GM19035 (cell line): Measurements from ENCODE around the gene LMNB1.
"Not testable (repeated sequence)": the region's sequence is repeated elsewhere in the genome, so short reads cannot be mapped to it uniquely, and the experiment has no call there.

Experiments used
- ATAC-seq: cut with Tn5 transposase; IDR thresholded peaks from one replicate; pipeline ENCODE4 v1.9.1; 2021; ENCODE audit not compliant: unreplicated experiment

Gene LMNB1

GRCh38 chr5:126777975-126778674, 1.2 kb downstream of the LMNB1 start:
- ATAC-seq, result peak; percentile 64

GRCh38 chr5:126778675-126779403, 1.9 kb downstream of the LMNB1 start:
- peak; percentile 3 for ATAC-seq

GRCh38 chr5:126780165-126780827, 3.4 kb downstream of the LMNB1 start:
- no peak for ATAC-seq

GRCh38 chr5:126788409-126788808, 11.5 kb downstream of the LMNB1 start:
- ATAC-seq, result not testable (repeated sequence)

GRCh38 chr5:126793097-126793496, 16.2 kb downstream of the LMNB1 start:
- peak; percentile 10 for ATAC-seq

- not testable (repeated sequence) for ATAC-seq
These were observed 16.7 kb downstream of the LMNB1 start for GRCh38 chr5:126793648-126794047.

- ATAC-seq, result no peak
These were observed 17.4 kb downstream of the LMNB1 start for GRCh38 chr5:126794157-126794828.

- ATAC-seq, result no peak
These were observed 22.8 kb downstream of the LMNB1 start for GRCh38 chr5:126799780-126800179.

DNA sequence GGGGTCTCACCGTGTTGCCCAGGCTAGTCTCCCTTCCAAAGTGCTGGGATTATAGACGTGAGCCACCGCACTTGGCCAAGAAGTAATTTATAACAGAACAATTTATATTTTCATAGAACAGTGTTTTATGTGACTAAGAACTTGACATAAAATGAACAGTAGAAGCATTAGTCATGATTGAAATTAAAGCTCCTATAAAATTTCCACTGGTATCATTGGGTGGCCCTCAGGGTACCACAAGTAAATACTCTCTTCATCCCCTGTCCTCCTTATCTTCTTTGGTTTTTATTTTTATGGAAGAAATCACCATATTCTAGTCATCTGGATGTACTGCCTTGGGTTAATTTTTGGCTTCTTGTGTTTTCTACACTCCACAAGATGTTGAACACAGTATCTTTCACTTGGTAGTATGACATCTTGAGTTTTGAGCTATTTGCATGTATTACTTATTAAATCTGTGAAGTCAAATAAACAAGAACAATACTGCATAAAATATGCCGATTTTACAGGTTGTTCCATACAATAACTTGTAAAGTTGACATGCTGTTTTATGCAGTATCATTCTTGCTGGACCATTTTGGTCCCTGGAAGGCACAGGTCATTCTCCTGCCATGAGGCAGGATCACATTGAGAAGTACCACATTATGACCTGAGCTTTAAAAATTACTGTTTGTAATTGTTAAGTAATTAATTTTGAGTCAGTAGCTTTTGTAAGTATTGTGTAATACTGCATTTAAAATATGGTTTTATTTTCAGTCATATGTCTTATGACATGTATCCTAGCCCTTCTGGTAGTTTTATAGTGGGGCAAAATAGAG, 24.4 kb downstream of the LMNB1 start:
- no peak for ATAC-seq

GRCh38 chr5:126801992-126802294, 25.0 kb downstream of the LMNB1 start:
- no peak for ATAC-seq

GRCh38 chr5:126805063-126805462, 28.1 kb downstream of the LMNB1 start:
- ATAC-seq, result no peak

- ATAC-seq, result no peak
These were observed 31.6 kb downstream of the LMNB1 start for GRCh38 chr5:126808521-126808988.

- no peak for ATAC-seq
These were observed 33.0 kb downstream of the LMNB1 start for GRCh38 chr5:126809916-126810315.

GRCh38 chr5:126810596-126811380, 33.9 kb downstream of the LMNB1 start:
- ATAC-seq, result no peak

GRCh38 chr5:126811515-126812198, 34.7 kb downstream of the LMNB1 start:
- peak; percentile 56 for ATAC-seq

GRCh38 chr5:126812199-126812570, 35.2 kb downstream of the LMNB1 start:
- no peak for ATAC-seq

DNA sequence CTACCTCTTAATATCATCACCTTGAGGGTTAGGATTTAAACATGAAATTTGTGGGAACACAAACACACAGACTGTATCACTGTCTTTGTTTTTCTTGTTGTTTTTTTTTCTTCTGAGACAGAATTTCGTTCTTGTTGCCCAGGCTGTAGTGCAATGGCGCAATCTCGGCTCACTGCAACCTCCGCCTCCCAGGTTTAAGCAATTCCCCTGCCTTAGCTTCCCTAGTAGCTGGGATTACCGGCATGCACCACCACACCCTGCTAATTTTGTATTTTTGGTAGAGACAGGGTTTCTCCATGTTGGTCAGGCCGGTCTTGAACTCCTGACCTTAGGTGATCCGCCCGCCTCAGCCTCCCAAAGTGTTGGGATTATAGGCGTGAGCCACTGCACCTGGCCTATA, 36.9 kb downstream of the LMNB1 start:
- not testable (repeated sequence) for ATAC-seq

DNA sequence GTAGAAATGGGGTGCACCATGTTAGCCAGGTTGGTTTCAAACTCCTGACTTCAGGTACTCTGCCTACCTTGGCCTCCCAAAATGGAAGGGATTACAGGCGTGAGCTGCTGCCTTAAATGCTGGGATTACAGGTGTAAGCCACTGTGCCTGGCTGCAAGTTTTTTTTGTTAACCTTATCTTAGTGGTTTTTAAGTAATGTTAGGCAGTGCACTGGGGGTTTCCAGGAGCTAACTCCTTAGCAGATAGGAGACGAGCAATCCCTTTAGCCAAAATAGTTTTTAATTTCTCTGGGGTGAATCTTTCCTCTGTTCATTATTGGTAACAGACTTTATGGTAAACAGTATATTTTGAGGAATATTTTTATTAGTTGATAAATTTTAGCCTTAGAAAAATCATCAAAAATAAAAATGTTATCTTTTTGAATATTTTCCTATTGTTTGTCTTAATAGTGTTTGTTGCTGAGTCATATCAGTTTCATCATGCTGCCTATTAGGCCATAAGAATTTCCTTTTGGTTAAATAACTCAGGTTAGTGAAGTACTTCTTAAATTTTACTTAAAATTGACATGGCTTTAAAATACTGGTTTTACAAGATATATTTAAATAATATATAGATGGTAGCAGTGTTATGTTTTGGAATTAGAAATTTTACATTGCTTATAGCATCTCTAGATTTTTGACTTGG, 37.9 kb downstream of the LMNB1 start:
- no peak for ATAC-seq

DNA sequence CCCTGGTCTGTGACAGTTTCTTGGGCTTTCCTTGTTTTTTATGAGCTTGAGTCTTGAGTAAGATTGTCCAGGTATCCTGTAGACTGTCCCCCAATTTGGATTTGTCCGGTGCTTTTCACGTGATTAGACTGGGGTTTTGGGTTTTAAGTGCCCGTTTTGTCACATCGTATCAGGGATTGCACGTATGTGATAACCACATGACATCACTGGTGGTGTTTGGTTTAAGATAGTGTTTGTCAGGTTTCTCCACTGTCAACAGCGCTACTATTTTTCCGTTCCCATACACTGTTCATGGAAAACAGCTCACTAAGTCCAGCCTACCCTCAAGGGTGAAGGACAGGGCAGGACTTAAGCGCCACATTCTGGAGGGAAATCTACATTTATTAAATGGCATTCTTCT, 39.7 kb downstream of the LMNB1 start:
- ATAC-seq, result no peak
